ENCODE data around the gene NAGLU. TPM values are rescaled to one million over a fixed set of nuclear protein-coding genes. Genes with fewer than 3 reads are reported as not detected.
A peak's percentile ranks its signal among the peaks of the same experiment; 100 is the strongest.

The NAGLU gene
- total and polyA plus RNA-seq, 2 of the 13 experiments (the other 11 are each of a cell fraction or from before 2014, with no cell fraction given): 28.2 to 40.1 TPM

GRCh38 chr17:42541041-42541833, 5.2 kb downstream of the NAGLU start (continued):
- peak; percentile 38; the same call in 1 of the 2 replicates for TF ChIP-seq ZNF337 (CRISPR knock-in tag; IDR thresholded peaks at IDR 0.05; ENCODE audit: borderline replicate concordance, low read depth)
- TF ChIP-seq ZBTB26 (CRISPR knock-in tag; IDR thresholded peaks at IDR 0.05; ENCODE audit: borderline replicate concordance): peak; percentile 66; the same call in 1 of the 2 replicates
- no peak for TF ChIP-seq GPBP1L1 (CRISPR knock-in tag; IDR thresholded peaks at IDR 0.05)
- no peak for TF ChIP-seq ZNF674 (CRISPR knock-in tag; IDR thresholded peaks at IDR 0.05; ENCODE audit: low read depth)
- TF ChIP-seq TMF1 (CRISPR knock-in tag; IDR thresholded peaks at IDR 0.05; ENCODE audit: low read depth): no peak
- peak; percentile 84 for TF ChIP-seq JUND (CRISPR knock-in tag; IDR thresholded peaks at IDR 0.05)
- no peak for TF ChIP-seq RFX1 (IDR thresholded peaks at IDR 0.05)
- peak; percentile 72; the same call in 1 of the 2 replicates for TF ChIP-seq ZKSCAN8 (CRISPR knock-in tag; IDR thresholded peaks at IDR 0.05; ENCODE audit: borderline replicate concordance)
- peak; percentile 53; the same call in 1 of the 2 replicates for TF ChIP-seq HBP1 (CRISPR knock-in tag; IDR thresholded peaks at IDR 0.05; ENCODE audit: low read depth)
- TF ChIP-seq ZNF615 (CRISPR knock-in tag; IDR thresholded peaks at IDR 0.05; ENCODE audit: borderline replicate concordance): no peak
- no peak for TF ChIP-seq ZBTB44 (CRISPR knock-in tag; IDR thresholded peaks at IDR 0.05)
- peak; percentile 57 for TF ChIP-seq MTA1 (CRISPR knock-in tag; IDR thresholded peaks at IDR 0.05; ENCODE audit: borderline replicate concordance)
- TF ChIP-seq IRF2 (CRISPR knock-in tag; IDR thresholded peaks at IDR 0.05): peak; percentile 53; the same call in 1 of the 2 replicates
- no peak for TF ChIP-seq CSRNP2 (CRISPR knock-in tag; conservative IDR thresholded peaks at IDR 0.05; ENCODE audit: low read depth)
- TF ChIP-seq ZNF709 (CRISPR knock-in tag; IDR thresholded peaks at IDR 0.05): peak; percentile 78
- TF ChIP-seq ARNTL (CRISPR knock-in tag; IDR thresholded peaks at IDR 0.05): peak; percentile 87
- peak; percentile 90 for TF ChIP-seq HOMEZ (CRISPR knock-in tag; IDR thresholded peaks at IDR 0.05; ENCODE audit: low read depth)
- TF ChIP-seq GFI1 (CRISPR knock-in tag; IDR thresholded peaks at IDR 0.05; ENCODE audit: borderline replicate concordance): peak; percentile 36; the same call in 1 of the 2 replicates
- peak; percentile 63 to 64 for TF ChIP-seq POLR2A (IDR thresholded peaks at IDR 0.05; ENCODE audit: insufficient read depth in 1 of 2, low read depth in 2 of 2, low read length in 2 of 2)
- TF ChIP-seq ZNF746 (CRISPR knock-in tag; IDR thresholded peaks at IDR 0.05): 0 out of 2 replicates have a peak, but pooled peaks have one; percentile 16
- TF ChIP-seq EHMT2 (IDR thresholded peaks at IDR 0.05; ENCODE audit: borderline replicate concordance, low read depth, low read length): no peak

Data from HepG2 (cell line).